ENCODE data around the gene TOMM20. TPM values are rescaled to one million over a fixed set of nuclear protein-coding genes. Genes with fewer than 3 reads are reported as not detected.
"Not testable (repeated sequence)": the region's sequence is repeated elsewhere in the genome, so short reads cannot be mapped to it uniquely, and the experiment has no call there.

Gene TOMM20
- 10 to 100 TPM; 41.0 to 47.9 (median 45.5) TPM for polyA plus RNA-seq (ENCODE audit: low read depth in 6 of 6)

GRCh38 chr1:235128456-235129328, at the start of gene TOMM20:
Gene TOMM20 (minus strand): TSS chr1:235128837. CDS start chr1:235128715, 122 bp downstream.
- Mint-ChIP-seq H3K4me1 (peaks cover 19 to 51% (median 40%) of the 10 kb centered on the region in 3 donors), H3K36me3 (peaks cover 0 to 4% of the 10 kb centered on the region in 2 donors), H3K4me3 (peak within 1 kb of the TSS; percentile 95 to 99 (median 98)), H3K9me3 (no peaks in the 10 kb centered on the region), H3K27me3 (no peaks in the 10 kb centered on the region), H3K27ac (peak within 1 kb of the TSS; percentile 95 to 99 (median 98))
- peak; percentile 93 to 94 for ATAC-seq (ENCODE audit: low read depth in 2 of 2)
- peak; percentile 95 for DNase-seq

GRCh38 chr1:235176486-235176885, 47.8 kb upstream of the TOMM20 start:
- no peak overlapping the region for H3K4me3 Mint-ChIP-seq
- no peaks in the 10 kb centered on the region for H3K4me1 Mint-ChIP-seq
- H3K27me3 Mint-ChIP-seq = no peaks in the 10 kb centered on the region
- H3K27ac Mint-ChIP-seq = no peak overlapping the region
- ATAC-seq (ENCODE audit: low read depth in 2 of 2) (no peak), DNase-seq (no peak)
- H3K36me3 Mint-ChIP-seq = peaks cover 3 to 19% of the 10 kb centered on the region in 2 donors
- H3K9me3 Mint-ChIP-seq = no peaks in the 10 kb centered on the region

GRCh38 chr1:235169986-235170385, 41.3 kb upstream of the TOMM20 start:
- peaks cover 0 to 10% of the 10 kb centered on the region in 2 donors for H3K36me3 Mint-ChIP-seq
- H3K27ac Mint-ChIP-seq = no peak overlapping the region
- no peaks in the 10 kb centered on the region for H3K27me3 Mint-ChIP-seq
- ATAC-seq (ENCODE audit: low read depth in 2 of 2) (no peak), DNase-seq (no peak)
- H3K4me1 Mint-ChIP-seq = no peaks in the 10 kb centered on the region
- H3K4me3 Mint-ChIP-seq = no peak overlapping the region
- H3K9me3 Mint-ChIP-seq = no peaks in the 10 kb centered on the region

GRCh38 chr1:235168375-235168774, 39.7 kb upstream of the TOMM20 start:
- Mint-ChIP-seq H3K36me3 (peaks cover 0 to 10% of the 10 kb centered on the region in 2 donors), H3K9me3 (no peaks in the 10 kb centered on the region)

GRCh38 chr1:235161685-235162327, 33.2 kb upstream of the TOMM20 start:
- Mint-ChIP-seq H3K36me3 (peaks cover 6 to 10% of the 10 kb centered on the region in 2 donors), H3K27me3 (no peaks in the 10 kb centered on the region), H3K9me3 (no peaks in the 10 kb centered on the region), H3K27ac (peak overlapping the region; percentile 2 to 100 (median 99)), H3K4me1 (peaks cover 9 to 28% (median 23%) of the 10 kb centered on the region in 3 donors), H3K4me3 (peak overlapping the region in 7 of 8 donors; percentile 86 to 100 (median 99))
- ATAC-seq (ENCODE audit: low read depth in 2 of 2) (no peak), DNase-seq (no peak)

More at GRCh38 chr1:235168375-235168774, 39.7 kb upstream of the TOMM20 start:
- no peaks in the 10 kb centered on the region for H3K4me1 Mint-ChIP-seq
- DNase-seq (no peak), ATAC-seq (ENCODE audit: low read depth in 2 of 2) (no peak)
- H3K4me3 Mint-ChIP-seq = no peak overlapping the region
- no peaks in the 10 kb centered on the region for H3K27me3 Mint-ChIP-seq
- peak overlapping the region in 2 of 6 donors; percentile 57 to 61 for H3K27ac Mint-ChIP-seq

- Mint-ChIP-seq H3K27me3 (no peaks in the 10 kb centered on the region), H3K9me3 (no peaks in the 10 kb centered on the region), H3K4me1 (peaks cover 9 to 28% (median 23%) of the 10 kb centered on the region in 3 donors), H3K27ac (peak within 1 kb of the TSS; percentile 95 to 100 (median 99)), H3K4me3 (peak within 1 kb of the TSS in 7 of 8 donors; percentile 86 to 100 (median 99)), H3K36me3 (peaks cover 6 to 10% of the 10 kb centered on the region in 2 donors)
- peak; percentile 89 for DNase-seq
- peak; percentile 91 to 92 for ATAC-seq (ENCODE audit: low read depth in 2 of 2)
Observed at GRCh38 chr1:235160957-235161684, 32.5 kb upstream of the TOMM20 start, which contains the start of gene RBM34. Gene RBM34 (minus strand): TSS chr1:235161250. CDS start chr1:235161226, 24 bp downstream.

GRCh38 chr1:235160383-235160956, 31.8 kb upstream of the TOMM20 start:
- peak overlapping the region in 7 of 8 donors; percentile 86 to 100 (median 99) for H3K4me3 Mint-ChIP-seq
- H3K27me3 Mint-ChIP-seq = no peaks in the 10 kb centered on the region
- peaks cover 6 to 10% of the 10 kb centered on the region in 2 donors for H3K36me3 Mint-ChIP-seq
- ATAC-seq (ENCODE audit: low read depth in 2 of 2) (peak; percentile 68), DNase-seq (no peak)
- peaks cover 9 to 28% (median 23%) of the 10 kb centered on the region in 3 donors for H3K4me1 Mint-ChIP-seq
- H3K9me3 Mint-ChIP-seq = no peaks in the 10 kb centered on the region
- H3K27ac Mint-ChIP-seq = peak overlapping the region; percentile 95 to 100 (median 99)

- H3K27me3 Mint-ChIP-seq; H3K9me3 Mint-ChIP-seq; DNase-seq; ATAC-seq (ENCODE audit: low read depth in 2 of 2): not testable (repeated sequence)
- peaks cover 9 to 28% (median 23%) of the 10 kb centered on the region in 3 donors for H3K4me1 Mint-ChIP-seq
- peak overlapping the region; percentile 83 to 100 (median 99) for H3K27ac Mint-ChIP-seq
- peaks cover 6 to 11% of the 10 kb centered on the region in 2 donors for H3K36me3 Mint-ChIP-seq
- H3K4me3 Mint-ChIP-seq = peak overlapping the region in 7 of 8 donors; percentile 67 to 100 (median 96)
Observed at GRCh38 chr1:235159930-235160329, 31.3 kb upstream of the TOMM20 start.

- not testable (repeated sequence) for H3K27me3 Mint-ChIP-seq; H3K9me3 Mint-ChIP-seq; DNase-seq; ATAC-seq (ENCODE audit: low read depth in 2 of 2)
- H3K4me3 Mint-ChIP-seq = peak overlapping the region in 3 of 8 donors; percentile 20 to 96 (median 67)
- H3K4me1 Mint-ChIP-seq = peaks cover 9 to 28% (median 23%) of the 10 kb centered on the region in 3 donors
- peaks cover 6 to 16% of the 10 kb centered on the region in 2 donors for H3K36me3 Mint-ChIP-seq
- peak overlapping the region in 2 of 6 donors; percentile 59 to 83 for H3K27ac Mint-ChIP-seq
Observed at GRCh38 chr1:235159284-235159683, 30.6 kb upstream of the TOMM20 start.

- Mint-ChIP-seq H3K27ac (peak overlapping the region in 1 of 6 donors; percentile 59), H3K9me3 (no peaks in the 10 kb centered on the region), H3K27me3 (no peaks in the 10 kb centered on the region), H3K36me3 (peaks cover 6 to 16% of the 10 kb centered on the region in 2 donors), H3K4me3 (peak overlapping the region in 2 of 8 donors; percentile 45 to 63), H3K4me1 (peaks cover 9 to 28% (median 23%) of the 10 kb centered on the region in 3 donors)
- ATAC-seq (ENCODE audit: low read depth in 2 of 2) = no peak
- DNase-seq = no peak
Observed at GRCh38 chr1:235158680-235159079, 30.0 kb upstream of the TOMM20 start.

- DNase-seq (no peak), ATAC-seq (ENCODE audit: low read depth in 2 of 2) (no peak)
- Mint-ChIP-seq H3K4me1 (peaks cover 9 to 31% (median 23%) of the 10 kb centered on the region in 3 donors), H3K9me3 (no peaks in the 10 kb centered on the region), H3K4me3 (no peak overlapping the region), H3K27ac (no peak overlapping the region), H3K27me3 (no peaks in the 10 kb centered on the region), H3K36me3 (peaks cover 6 to 16% of the 10 kb centered on the region in 2 donors)
Observed at GRCh38 chr1:235157150-235157549, 28.5 kb upstream of the TOMM20 start.

- H3K27ac Mint-ChIP-seq = no peak overlapping the region
- peaks cover 7 to 27% (median 20%) of the 10 kb centered on the region in 3 donors for H3K4me1 Mint-ChIP-seq
- no peak overlapping the region for H3K4me3 Mint-ChIP-seq
- H3K27me3 Mint-ChIP-seq = no peaks in the 10 kb centered on the region
- H3K9me3 Mint-ChIP-seq = no peaks in the 10 kb centered on the region
- no peak for DNase-seq
- peaks cover 6 to 16% of the 10 kb centered on the region in 2 donors for H3K36me3 Mint-ChIP-seq
- ATAC-seq (ENCODE audit: low read depth in 2 of 2) = no peak
Observed at GRCh38 chr1:235156740-235157139, 28.1 kb upstream of the TOMM20 start.

Measured in naive B cell (primary cell).